GM21528 (cell line): ENCODE data around the gene RAB18.
"Not testable (repeated sequence)": the region's sequence is repeated elsewhere in the genome, so short reads cannot be mapped to it uniquely, and the experiment has no call there.

Source experiments
- ATAC-seq: cut with Tn5 transposase; IDR thresholded peaks from one replicate; pipeline ENCODE4 v1.9.1; 2021; ENCODE audit warnings: mild to moderate bottlenecking, moderate library complexity; ENCODE audit not compliant: unreplicated experiment, low FRiP score

The RAB18 gene

GRCh38 chr10:27504007-27504807 is at the start of gene RAB18:
Gene RAB18 (plus strand): TSS chr10:27504304. CDS start chr10:27504370, 66 bp downstream.
- peak; percentile 98 for ATAC-seq

GRCh38 chr10:27454837-27455236 is 49.3 kb upstream of the RAB18 start:
- ATAC-seq = no peak

- no peak for ATAC-seq
Observed at GRCh38 chr10:27457261-27457945, 46.7 kb upstream of the RAB18 start.

GRCh38 chr10:27457966-27458365 is 46.1 kb upstream of the RAB18 start:
- ATAC-seq = no peak

- ATAC-seq = no peak
Observed at GRCh38 chr10:27461312-27461711, 42.8 kb upstream of the RAB18 start.

- no peak for ATAC-seq
Observed at GRCh38 chr10:27463961-27464360, 40.1 kb upstream of the RAB18 start.

DNA sequence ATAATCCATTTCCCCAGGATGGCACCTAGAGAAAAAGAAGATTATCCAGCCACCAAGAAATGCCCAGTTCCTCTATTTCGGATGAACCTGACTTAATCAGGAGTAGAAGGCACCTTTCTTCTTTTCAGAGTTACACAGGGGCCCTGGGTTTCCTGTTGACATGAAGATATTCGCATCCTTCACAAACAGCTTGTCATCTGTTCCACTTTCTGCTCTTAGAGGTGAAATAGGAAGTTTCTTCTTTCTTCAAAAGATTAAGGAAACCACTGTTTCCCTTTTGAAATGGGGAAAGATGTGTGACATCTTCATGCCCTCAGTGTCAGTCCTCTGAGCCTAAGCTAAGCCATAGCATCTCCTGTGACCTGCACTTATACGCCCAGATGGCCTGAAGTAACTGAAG is 39.1 kb upstream of the RAB18 start:
- peak; percentile 71 for ATAC-seq

DNA sequence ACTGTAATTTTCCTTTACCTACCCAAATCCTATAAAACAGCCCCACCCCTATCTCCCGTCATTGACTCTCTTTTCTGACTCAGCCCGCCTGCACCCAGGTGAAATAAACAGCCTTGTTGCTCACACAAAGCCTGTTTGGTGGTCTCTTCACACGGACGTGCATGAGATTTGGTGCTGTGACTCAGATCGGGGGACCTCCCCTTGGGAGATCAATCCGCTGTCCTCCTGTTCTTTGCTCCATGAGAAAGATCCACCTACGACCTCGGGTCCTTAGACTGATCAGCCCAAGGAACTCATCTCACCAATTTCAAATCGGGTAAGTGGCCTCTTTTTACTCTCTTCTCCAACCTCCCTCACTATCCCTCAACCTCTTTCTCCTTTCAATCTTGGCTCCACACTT is 38.5 kb upstream of the RAB18 start:
- not testable (repeated sequence) for ATAC-seq

DNA sequence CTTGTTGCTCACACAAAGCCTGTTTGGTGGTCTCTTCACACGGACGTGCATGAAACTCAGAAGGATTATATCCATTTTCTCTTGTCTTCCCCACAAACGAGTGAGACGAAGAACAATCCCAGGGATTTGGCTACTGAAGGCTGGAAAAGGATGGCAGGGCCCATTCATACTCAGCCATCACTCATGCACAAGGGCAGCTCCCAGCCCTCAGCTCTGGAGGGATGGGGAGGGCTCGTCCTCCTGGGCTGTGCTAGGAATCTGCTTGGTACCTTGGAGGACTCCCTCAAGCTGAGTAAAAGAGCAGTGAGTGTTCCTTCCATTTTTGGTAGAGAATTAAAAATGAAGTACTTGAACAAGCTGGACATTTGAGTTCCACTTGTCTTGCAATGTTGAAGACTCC is 33.2 kb upstream of the RAB18 start:
- ATAC-seq = no peak

GRCh38 chr10:27474741-27475140 is 29.4 kb upstream of the RAB18 start:
- no peak for ATAC-seq

- no peak for ATAC-seq
Observed at GRCh38 chr10:27479016-27479415, 25.1 kb upstream of the RAB18 start.

- ATAC-seq = no peak
Observed at GRCh38 chr10:27481486-27481885, 22.6 kb upstream of the RAB18 start.

DNA sequence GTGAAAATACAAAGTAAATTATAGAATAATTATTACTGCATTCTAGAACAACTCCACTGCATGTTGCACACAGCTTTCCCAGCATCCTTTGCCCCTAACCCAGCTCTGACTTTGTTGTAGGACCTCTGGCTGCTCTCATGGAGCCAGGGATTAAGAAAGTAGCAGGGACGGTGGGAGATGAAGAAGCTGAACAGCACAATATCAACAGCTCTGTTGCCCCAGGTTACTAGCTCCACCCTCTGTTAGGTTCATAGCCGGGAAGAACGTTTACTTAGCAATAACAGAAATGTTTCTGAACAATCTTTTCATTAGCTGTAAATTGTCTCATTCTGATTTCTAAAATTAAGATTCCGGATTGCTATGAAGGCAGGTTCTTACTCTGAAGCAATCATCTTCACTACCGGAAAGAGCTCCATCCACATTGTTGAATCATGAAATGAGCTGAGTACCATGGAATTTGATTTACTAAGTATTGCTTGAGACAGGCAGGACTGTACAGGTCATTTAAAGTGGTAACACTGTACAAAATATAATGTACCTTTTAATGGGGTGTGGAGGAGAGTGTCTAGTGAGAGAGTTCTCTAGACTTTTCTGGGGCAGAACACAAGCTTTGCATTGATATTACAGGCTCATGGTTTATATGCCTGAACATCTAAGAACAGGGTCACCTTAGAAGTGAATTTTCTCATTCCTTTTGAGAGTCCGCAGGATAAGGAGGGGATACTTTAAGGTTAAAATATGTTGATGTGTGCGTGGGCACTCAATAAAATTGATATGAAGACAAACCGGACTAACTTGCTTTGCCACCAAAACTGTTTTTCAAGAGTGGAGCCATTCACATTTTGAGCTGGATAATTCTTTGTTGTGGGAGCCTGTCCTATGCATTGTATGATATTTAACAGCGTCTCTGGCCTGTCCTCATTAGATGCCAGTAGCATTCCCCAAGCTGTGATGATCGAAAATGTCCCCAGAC is 20.8 kb upstream of the RAB18 start:
- ATAC-seq = no peak

DNA sequence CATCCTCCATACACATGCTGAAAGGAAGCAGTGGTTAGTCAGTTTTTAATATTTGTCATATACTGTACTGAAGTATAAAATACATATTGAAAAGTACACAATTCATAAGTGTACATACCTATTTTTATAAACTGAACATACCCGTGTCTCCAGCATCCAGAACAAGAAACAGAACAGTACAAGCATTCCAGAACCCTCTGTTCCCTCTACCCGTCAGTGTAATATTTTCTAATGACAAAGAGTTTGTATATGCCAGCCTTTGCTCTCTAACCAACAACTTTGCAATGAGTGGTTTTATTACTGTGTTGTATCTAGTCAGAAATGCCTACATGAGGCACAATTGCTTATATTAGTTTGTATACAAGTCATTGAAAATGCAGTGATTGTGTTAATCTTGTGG is 18.7 kb upstream of the RAB18 start:
- ATAC-seq = no peak

- no peak for ATAC-seq
Observed at GRCh38 chr10:27485986-27486385, 18.1 kb upstream of the RAB18 start.

DNA sequence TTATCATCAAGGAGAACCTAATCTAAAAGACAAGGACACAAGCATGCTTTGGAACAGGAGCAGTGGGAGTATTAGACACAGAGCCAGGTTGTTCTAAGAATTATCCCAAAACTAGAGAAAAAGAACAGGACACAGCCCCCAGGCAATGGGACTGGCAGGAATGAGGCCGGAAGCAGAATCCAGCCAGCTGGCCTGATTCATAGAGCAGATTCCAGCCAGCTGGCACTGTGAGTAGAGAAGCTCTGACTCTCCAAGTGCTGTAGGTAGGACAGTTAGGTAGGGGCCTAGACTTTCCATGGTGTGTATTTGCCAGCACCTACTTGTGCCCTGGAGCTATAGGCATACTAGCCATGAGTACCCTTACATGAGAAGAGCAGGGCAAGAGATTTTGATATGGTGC is 13.3 kb upstream of the RAB18 start:
- ATAC-seq = no peak

DNA sequence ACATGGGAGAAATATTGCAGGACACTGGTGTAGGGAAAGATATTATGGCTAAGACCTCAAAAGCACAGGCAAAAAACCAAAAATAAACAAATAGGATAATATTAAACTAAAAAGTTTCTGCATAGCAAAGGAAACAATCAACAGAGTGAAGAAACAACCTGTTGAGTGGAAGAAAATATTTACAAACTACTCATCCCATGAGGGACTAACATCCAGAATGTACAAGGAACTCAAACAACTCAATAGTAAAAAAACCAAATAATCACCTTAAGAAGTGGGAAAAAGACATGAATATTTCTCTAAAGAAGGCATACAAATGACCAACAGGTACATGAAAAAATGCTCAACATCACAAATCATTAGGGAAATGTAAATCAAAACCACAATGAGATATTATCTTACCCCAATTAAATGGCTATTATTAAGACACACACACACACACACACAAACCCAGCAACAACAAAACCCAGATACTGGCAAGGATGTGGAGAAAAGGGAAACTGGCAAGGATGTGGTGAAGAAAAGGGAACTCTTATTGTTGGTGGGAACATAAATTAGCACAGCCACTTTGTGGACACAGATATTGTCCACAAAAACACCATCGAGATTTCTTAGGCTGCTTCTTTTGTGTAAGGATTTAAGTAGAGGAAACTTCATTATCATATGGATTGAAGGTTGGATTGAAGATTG is 9.8 kb upstream of the RAB18 start:
- no peak for ATAC-seq

DNA sequence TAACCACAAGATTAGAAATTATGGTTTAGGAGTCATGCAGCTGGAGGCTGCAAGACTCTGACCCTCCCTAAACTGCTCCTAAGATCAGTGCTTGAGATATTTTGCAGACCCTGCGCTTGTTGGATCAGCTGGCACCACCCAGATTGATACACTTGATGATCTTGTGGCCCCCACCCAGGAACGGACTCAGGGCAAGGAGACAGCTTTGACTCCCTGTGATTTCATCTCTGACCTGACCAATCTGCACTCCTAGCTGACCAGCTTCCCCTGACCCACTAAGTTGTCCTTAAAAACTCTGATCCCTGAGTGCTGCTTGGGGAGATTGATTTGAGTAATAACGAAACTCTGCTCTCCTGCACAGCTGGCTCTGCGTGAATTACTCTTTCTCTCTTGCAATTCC is 8.0 kb upstream of the RAB18 start:
- ATAC-seq = no peak

DNA sequence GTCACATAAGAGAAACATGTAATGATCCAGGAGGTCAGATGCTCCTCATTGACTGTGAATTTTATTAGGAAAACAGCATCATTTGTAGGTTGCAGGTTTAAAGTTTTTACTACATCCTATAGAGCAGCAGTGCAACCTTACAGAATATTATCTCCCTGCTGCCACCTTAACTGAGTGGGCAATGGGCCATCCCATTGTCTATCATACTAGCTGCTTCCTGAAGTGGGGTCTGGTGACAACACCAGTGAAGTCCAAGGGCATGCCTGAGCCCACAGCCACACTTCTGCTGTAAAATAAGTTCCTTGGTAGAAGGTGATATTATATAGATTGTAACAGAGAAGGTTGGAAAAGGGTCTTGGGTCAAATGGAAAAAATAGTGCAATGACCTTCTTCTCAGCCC is 4.0 kb upstream of the RAB18 start:
- ATAC-seq = no peak

- ATAC-seq = no peak
Observed at GRCh38 chr10:27500886-27501285, 3.2 kb upstream of the RAB18 start.
